Spleen (tissue), 13 donors: Measurements from ENCODE around the gene ADCK2. TPM values are rescaled to one million over a fixed set of nuclear protein-coding genes. Genes with fewer than 3 reads are reported as not detected.
"Not testable (repeated sequence)": the region's sequence is repeated elsewhere in the genome, so short reads cannot be mapped to it uniquely, and the experiment has no call there.

Source experiments
- DNase-seq: peaks from one replicate; pipeline ENCODE4 v3.0.0-alpha.2; 2020
- H3K27ac ChIP-seq, 8 donors: fragments of 200-600 bp; sonication (generic) in 7 of 8; 1 replicate in 4 of 8; 2 replicates in 4 of 8; pipeline versions ENCODE4 v1.5.0 to v1.8.0; 2016 to 2021; ENCODE audit warnings: inconsistent platforms in 4 of 8, mild to moderate bottlenecking in 4 of 8, moderate library complexity in 1 of 8
- H3K27me3 ChIP-seq, 7 donors: fragments of 200-600 bp; sonication (generic) in 6 of 7; replicated peaks in 1 of 7; 1 replicate in 4 of 7; 2 replicates in 3 of 7; pipeline versions ENCODE4 v1.5.0 to v1.8.0; 2016 to 2021; ENCODE audit warnings: inconsistent platforms in 3 of 7, mild to moderate bottlenecking in 1 of 7
- H3K36me3 ChIP-seq, 6 donors: fragments of 200-600 bp; sonication (generic) in 5 of 6; 1 replicate in 4 of 6; 2 replicates in 2 of 6; pipeline versions ENCODE4 v1.5.0 to v1.8.0; 2016 to 2021; ENCODE audit warnings: inconsistent platforms in 2 of 6
- H3K4me1 ChIP-seq, 6 donors: fragments of 200-600 bp; sonication (generic) in 5 of 6; 1 replicate in 3 of 6; 2 replicates in 3 of 6; pipeline versions ENCODE4 v1.5.0 to v1.8.0; 2016 to 2021; ENCODE audit warnings: inconsistent platforms in 3 of 6
- H3K4me3 ChIP-seq, 8 donors: fragments of 200-600 bp; sonication (generic) in 7 of 8; 1 replicate in 4 of 8; 2 replicates in 4 of 8; pipeline versions ENCODE4 v1.5.0 to v1.8.0; 2016 to 2021; ENCODE audit warnings: inconsistent platforms in 4 of 8, mild to moderate bottlenecking in 4 of 8, moderate library complexity in 2 of 8
- H3K9me3 ChIP-seq, 8 donors: fragments of 200-600 bp; sonication (generic) in 7 of 8; 1 replicate in 4 of 8; 2 replicates in 4 of 8; pipeline versions ENCODE4 v1.5.0 to v1.8.0; 2016 to 2021; ENCODE audit warnings: inconsistent platforms in 4 of 8
- POLR2A ChIP-seq, 3 donors: fragments of 450-650 bp; IDR thresholded peaks; one replicate each; pipeline ENCODE4 v1.5.1; 2017; ENCODE audit warnings: antibody characterized with exemption in 3 of 3, mild to moderate bottlenecking in 1 of 3
- POLR2AphosphoS5 ChIP-seq, 3 donors: sonication (generic); formaldehyde crosslinking; IDR thresholded peaks; one replicate each; pipeline ENCODE4 v1.5.1; 2017; ENCODE audit warnings: antibody characterized with exemption in 3 of 3
- WGBS, 5 donors: extraction: QIAGEN DNeasy Blood & Tissue Kit in 3 of 5; methylation state at CpG; one replicate each; pipeline versions ENCODE4 v1.1.5 to v1.1.7; 2013 to 2018; 5-methylcytosine and 5-hydroxymethylcytosine counted together
- intact Hi-C: fragments of 100-400 bp; cut with DNase I; formaldehyde crosslinking; loops from one replicate; pipeline ENCODE4 v1.15.0; 2023; ENCODE audit warnings: low total_unique reads
- long read RNA-seq, 2 donors: transcript quantifications; one replicate each; lab custom pipeline, GENCODE V29; 2026
- polyA plus RNA-seq, 3 donors: library from polyadenylated mRNA; stranded (reverse); fragments of 200-250 nt; gene quantifications; one replicate each; pipeline ENCODE4 v1.2.1, GENCODE V29; 2013
- total RNA-seq, 7 donors: library from RNA; depleted of rRNA in 3 of 7; stranded (reverse); fragments of >200 nt in 3 of 7; fragmentation: NEBNext Ultra II Directional in 4 of 7; extraction: Animal tissue kit (Norgen Biotek cat#: 25700) in 4 of 7; gene quantifications; one replicate each; pipeline versions ENCODE4 v1.1.0 to v1.2.1, GENCODE V29; 2016 to 2021
- TF ChIP-seq, protein P1 (sequence below), 11 experiments: fragments of 200-600 bp in 7 of 11; fragments of 450-650 bp in 4 of 11; sonication (generic) in 4 of 11; IDR thresholded peaks in 8 of 11; conservative IDR thresholded peaks in 3 of 11; 1 replicate in 7 of 11; 2 replicates in 4 of 11; pipeline versions ENCODE4 v1.4.0 to v1.8.0; 2016 to 2021; ENCODE audit warnings: antibody characterized with exemption in 11 of 11, inconsistent platforms in 4 of 11, mild to moderate bottlenecking in 1 of 11
- donor health status: healthy with polysubstance abuse.
- donor health status: DM: no; HTN: no; CAD: no; lungs with moderate emphysema.
- donor health status: DM: no; HTN: no; CAD: no.
- donor health status: Bipolar disorder and iron deficiency.
- donor health status: healthy.
- donor health status: DM: no; HTN: no; CAD: no.
- donor health status: DM: yes; HTN: yes; CAD: no.

Gene ADCK2, protein sequence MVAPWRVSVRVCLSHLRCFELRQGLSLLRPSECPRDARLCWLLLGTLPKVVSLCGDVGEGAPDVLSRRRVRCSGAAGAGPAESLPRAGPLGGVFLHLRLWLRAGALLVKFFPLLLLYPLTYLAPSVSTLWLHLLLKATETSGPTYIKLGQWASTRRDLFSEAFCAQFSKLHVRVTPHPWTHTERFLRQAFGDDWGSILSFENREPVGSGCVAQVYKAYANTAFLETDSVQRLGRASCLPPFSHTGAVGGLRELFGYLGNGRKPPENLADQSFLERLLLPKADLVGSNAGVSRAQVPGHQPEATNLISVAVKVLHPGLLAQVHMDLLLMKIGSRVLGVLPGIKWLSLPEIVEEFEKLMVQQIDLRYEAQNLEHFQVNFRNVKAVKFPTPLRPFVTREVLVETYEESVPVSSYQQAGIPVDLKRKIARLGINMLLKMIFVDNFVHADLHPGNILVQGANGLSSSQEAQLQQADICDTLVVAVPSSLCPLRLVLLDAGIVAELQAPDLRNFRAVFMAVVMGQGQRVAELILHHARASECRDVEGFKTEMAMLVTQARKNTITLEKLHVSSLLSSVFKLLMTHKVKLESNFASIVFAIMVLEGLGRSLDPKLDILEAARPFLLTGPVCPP
- total RNA-seq: 10 to 100 TPM; 16.9 to 25.2 (median 20.4) TPM
- 10 to 100 TPM; 10.6 to 15.6 (median 11.9) TPM for polyA plus RNA-seq
- long read RNA-seq, donor 1, partial matches to known transcripts: 5 of 9 reads
- long read RNA-seq, donor 1, other reads (novel, unspliced or antisense): 0 of 9 reads
- long read RNA-seq, donor 2, transcript ADCK2-201 (8 exons, 2,377 nt): major isoform, 6 of 14 reads
- long read RNA-seq, donor 2, partial matches to known transcripts: 8 of 14 reads
- long read RNA-seq, donor 2, other reads (novel, unspliced or antisense): 0 of 14 reads

- H3K27me3 ChIP-seq: no peaks in the 10 kb centered on the region
- H3K9me3 ChIP-seq: no peaks in the 10 kb centered on the region
- H3K27ac ChIP-seq: peak within 1 kb of the TSS; percentile 81 to 94 (median 90)
- TF ChIP-seq, protein P1, sequence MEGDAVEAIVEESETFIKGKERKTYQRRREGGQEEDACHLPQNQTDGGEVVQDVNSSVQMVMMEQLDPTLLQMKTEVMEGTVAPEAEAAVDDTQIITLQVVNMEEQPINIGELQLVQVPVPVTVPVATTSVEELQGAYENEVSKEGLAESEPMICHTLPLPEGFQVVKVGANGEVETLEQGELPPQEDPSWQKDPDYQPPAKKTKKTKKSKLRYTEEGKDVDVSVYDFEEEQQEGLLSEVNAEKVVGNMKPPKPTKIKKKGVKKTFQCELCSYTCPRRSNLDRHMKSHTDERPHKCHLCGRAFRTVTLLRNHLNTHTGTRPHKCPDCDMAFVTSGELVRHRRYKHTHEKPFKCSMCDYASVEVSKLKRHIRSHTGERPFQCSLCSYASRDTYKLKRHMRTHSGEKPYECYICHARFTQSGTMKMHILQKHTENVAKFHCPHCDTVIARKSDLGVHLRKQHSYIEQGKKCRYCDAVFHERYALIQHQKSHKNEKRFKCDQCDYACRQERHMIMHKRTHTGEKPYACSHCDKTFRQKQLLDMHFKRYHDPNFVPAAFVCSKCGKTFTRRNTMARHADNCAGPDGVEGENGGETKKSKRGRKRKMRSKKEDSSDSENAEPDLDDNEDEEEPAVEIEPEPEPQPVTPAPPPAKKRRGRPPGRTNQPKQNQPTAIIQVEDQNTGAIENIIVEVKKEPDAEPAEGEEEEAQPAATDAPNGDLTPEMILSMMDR (IDR thresholded peaks at IDR 0.05 in 8 of 11, conservative IDR thresholded peaks at IDR 0.05 in 3 of 11): no peak
- peak in 2 of 3 donors; percentile 59 to 74 for TF ChIP-seq POLR2AphosphoS5 (IDR thresholded peaks at IDR 0.05)
- TF ChIP-seq POLR2A (IDR thresholded peaks at IDR 0.05): peak in 1 of 3 donors; percentile 14
- peaks cover 23 to 54% (median 45%) of the 10 kb centered on the region in 6 donors for H3K4me1 ChIP-seq
- intact Hi-C loops: no loop called here
- WGBS, 5 donors: 1 to 2% (median 2%) methylated on average over 27 to 41 of the region's 41 CpGs
- peak within 1 kb of the TSS; percentile 50 to 95 (median 74) for H3K4me3 ChIP-seq
- H3K36me3 ChIP-seq: peaks cover 0 to 7% (median 0%) of the 10 kb centered on the region in 6 donors
- DNase-seq: peak; percentile 91
Observed at GRCh38 chr7:140672382-140673062, at the start of gene ADCK2. Gene ADCK2 (plus strand): TSS chr7:140672945. CDS start chr7:140673331, 386 bp downstream.

GRCh38 chr7:140623980-140624379 lies 48.8 kb upstream of the ADCK2 start:
- no peak overlapping the region for H3K4me3 ChIP-seq
- DNase-seq: peak; percentile 32
- peak overlapping the region in 4 of 8 donors; percentile 8 to 48 (median 30) for H3K27ac ChIP-seq
- TF ChIP-seq POLR2A (IDR thresholded peaks at IDR 0.05) (no peak), POLR2AphosphoS5 (IDR thresholded peaks at IDR 0.05) (peak in 1 of 3 donors; percentile 20)
- TF ChIP-seq, protein P1 (IDR thresholded peaks at IDR 0.05 in 8 of 11, conservative IDR thresholded peaks at IDR 0.05 in 3 of 11): no peak
- H3K9me3 ChIP-seq: no peaks in the 10 kb centered on the region
- no peaks in the 10 kb centered on the region for H3K27me3 ChIP-seq
- intact Hi-C loops: no loop called here
- peaks cover 0 to 22% (median 0%) of the 10 kb centered on the region in 6 donors for H3K4me1 ChIP-seq
- H3K36me3 ChIP-seq: no peaks in the 10 kb centered on the region
- 69 to 87% (median 72%) methylated on average over 6 of the region's 6 CpGs for WGBS, 5 donors

DNA sequence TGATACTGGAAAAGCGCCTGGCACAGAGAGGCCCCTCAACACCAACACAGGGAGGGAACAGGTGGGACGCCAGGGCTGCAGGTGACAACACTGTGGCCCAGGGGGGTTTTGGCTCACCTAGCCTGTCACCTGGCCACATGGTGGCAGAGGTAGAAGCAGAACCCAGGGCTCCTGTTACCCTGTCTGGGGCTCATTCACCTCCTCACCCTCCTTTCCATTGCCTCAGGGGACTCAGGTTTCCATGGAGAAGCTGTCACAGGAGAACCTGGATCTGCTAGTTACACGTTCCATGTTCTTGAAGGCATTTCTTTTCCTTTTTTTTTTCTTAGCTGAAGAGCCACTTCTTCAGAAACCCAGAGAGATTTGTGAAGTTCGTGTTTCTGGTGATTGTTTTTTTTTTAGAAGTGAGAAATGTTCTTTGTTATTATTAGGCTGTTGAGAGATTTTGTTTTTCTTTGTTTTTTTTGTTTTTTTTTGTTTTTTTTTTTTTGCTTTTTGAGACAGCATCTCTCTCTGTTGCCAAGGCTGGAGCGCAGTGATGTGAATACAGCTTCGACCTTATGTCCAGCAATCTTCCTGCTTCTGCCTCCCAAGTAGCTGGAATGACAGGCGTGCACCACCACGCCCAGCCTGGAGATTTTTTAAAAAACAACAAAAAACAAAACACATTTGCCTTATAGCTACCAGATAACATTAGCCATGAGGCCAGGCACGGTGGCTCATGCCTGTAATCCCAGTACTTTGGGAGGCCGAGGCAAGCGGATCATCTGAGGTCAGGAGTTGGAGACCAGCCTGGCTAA lies 48.2 kb upstream of the ADCK2 start:
- DNase-seq: peak; percentile 28
- no peak overlapping the region for H3K4me3 ChIP-seq
- no peaks in the 10 kb centered on the region for H3K9me3 ChIP-seq
- H3K36me3 ChIP-seq: no peaks in the 10 kb centered on the region
- peak overlapping the region in 4 of 8 donors; percentile 8 to 48 (median 30) for H3K27ac ChIP-seq
- H3K27me3 ChIP-seq: no peaks in the 10 kb centered on the region
- intact Hi-C loops: no loop called here
- whole genome bisulfite sequencing, 5 donors: 84 to 90% (median 89%) methylated on average over 11 of the region's 11 CpGs
- H3K4me1 ChIP-seq: peaks cover 0 to 22% (median 0%) of the 10 kb centered on the region in 6 donors
- no peak for TF ChIP-seq POLR2AphosphoS5 (IDR thresholded peaks at IDR 0.05)
- no peak for TF ChIP-seq POLR2A (IDR thresholded peaks at IDR 0.05)
- TF ChIP-seq, protein P1 (IDR thresholded peaks at IDR 0.05 in 8 of 11, conservative IDR thresholded peaks at IDR 0.05 in 3 of 11): no peak

GRCh38 chr7:140625192-140625558 lies 47.6 kb upstream of the ADCK2 start:
- H3K9me3 ChIP-seq, H3K4me3 ChIP-seq, H3K27me3 ChIP-seq, intact Hi-C loops, H3K36me3 ChIP-seq: not testable (repeated sequence)
- DNase-seq: peak; percentile 29
- WGBS, 5 donors: 93 to 97% (median 94%) methylated on average over 10 of the region's 10 CpGs
- Histone ChIP-seq H3K4me1 (peaks cover 0 to 22% (median 0%) of the 10 kb centered on the region in 6 donors), H3K27ac (peak overlapping the region in 1 of 8 donors; percentile 28)
